UCSD-AML1 (cell line): Measurements from ENCODE around the gene HSBP1L1.

ENCODE experiments used
- DNase-seq: peaks from one replicate; lab custom pipeline; 2025; ENCODE audit not compliant: unreplicated experiment; lab: John Stamatoyannopoulos, UW

HSBP1L1 gene

DNA sequence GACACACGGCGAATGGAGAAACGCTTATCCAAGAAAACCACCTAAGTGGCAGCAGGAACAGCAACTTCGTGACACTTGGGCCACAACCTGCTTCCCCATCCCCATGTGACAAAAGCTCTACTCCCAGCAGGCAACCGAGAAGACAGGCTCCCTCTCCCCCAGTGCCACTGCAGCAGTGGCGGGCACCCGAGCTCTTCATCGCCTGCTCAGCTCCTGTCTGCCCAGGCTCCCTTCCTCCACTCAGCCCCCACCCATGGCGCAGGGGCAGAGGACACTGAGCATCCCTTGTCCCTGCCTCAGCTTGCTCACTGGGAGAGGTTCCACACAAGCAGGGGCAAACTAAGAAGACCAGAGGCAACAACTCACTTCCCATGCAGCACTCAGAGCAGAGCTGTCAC is 35.9 kb upstream of the HSBP1L1 start:
- DNase-seq, result no peak

DNA sequence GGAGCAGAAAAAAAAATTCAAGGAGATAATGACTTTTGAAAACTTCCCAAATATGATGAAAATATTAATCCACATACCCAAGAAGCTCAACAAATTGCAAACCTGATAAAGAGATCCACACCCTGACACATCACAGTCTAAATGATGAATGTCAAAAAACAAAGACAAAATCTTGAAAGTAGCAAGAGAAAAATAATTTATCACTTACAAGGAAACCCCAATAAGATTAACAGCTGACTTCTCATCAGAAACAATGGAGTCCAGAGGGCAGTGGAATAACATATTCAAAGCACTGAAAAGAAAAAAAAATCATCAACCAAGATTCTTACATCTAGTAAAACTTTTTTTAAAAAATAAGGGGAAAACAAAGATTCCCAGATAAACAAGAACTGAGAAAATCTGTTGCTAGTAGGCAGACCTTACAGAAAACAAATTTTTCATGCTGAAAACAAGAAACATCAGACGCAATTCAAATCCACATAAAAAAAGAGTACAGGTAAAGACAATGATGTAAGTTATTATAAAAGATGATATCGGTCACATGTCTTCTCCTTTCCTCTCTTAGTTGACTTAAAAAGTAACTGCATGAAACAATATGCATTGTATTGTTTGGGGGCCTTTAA is 34.3 kb upstream of the HSBP1L1 start:
- no peak for DNase-seq

DNA sequence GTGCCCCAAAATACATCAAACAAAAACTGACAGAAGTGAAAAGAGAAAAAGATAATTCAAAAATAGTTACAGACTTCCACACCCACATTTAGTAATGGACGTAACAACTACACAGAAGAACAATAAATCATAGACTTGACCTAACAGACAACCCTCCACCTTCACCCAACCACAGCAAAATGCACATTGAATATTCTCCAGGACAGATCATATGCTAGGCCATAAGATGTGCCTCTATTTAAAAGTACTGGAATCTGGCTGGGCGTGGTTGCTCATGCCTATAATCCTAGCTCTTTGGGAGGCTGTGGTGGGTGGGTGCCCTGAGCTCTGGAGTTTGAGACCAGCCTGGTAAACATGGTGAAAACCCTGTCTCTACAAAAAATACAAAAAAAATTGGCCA is 33.0 kb upstream of the HSBP1L1 start:
- no peak for DNase-seq

DNA sequence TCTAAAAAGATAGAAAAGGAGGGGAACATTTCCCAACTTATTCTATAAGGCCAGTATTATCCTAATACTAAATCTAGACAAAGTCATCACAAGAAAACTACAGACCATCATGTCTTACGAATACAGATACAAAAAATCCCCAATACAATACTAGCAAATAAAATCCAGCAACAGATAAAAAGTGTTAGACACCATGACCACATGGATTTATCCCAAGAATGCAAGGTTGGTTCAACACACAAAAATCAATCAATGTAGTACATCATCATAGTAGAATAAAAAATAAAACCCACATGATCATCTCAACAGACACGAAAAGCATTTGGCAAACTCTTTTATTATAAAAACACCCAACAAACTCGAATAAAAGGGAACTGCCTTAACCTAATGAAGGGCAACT is 31.5 kb upstream of the HSBP1L1 start:
- DNase-seq, result no peak

GRCh38 chr18:79933765-79934164 is 30.7 kb upstream of the HSBP1L1 start:
- no peak for DNase-seq

DNA sequence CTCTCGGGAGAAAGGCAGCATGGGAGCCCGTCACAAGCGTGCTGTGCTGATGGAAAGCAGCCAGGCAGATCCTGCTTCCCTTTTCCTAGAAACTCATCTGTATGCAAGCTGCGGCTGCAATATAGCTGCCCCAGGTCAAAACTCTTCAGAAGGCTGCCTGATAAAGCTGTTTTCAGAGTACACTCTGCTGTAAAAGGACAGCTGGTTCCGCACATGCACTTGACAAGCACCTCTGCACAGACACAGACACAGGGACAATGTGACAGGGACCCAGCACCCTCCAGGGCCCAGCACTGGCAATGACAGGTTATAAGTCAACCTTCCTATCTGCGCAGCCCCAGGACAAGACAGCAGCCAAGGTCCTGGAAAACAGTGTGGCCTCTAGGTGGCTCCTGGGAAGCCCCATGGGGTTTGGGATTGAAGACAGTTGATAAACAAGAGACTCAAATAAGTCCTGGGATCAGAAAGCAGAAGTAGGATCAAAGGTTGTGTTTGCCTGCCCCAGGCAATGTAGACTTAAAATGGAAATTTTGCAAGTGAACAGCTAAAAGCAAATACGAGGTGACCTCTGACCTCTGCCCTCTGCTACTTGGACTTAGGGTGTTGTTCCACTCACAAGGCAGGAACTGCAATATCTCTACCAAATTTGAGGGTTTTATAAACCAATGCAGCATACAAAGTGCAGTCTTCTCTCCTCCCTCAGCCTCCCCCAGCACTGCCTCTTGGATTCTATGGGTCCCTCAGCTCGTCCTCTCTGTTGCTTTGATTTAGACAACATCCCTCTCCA is 29.9 kb upstream of the HSBP1L1 start:
- DNase-seq, result no peak

DNA sequence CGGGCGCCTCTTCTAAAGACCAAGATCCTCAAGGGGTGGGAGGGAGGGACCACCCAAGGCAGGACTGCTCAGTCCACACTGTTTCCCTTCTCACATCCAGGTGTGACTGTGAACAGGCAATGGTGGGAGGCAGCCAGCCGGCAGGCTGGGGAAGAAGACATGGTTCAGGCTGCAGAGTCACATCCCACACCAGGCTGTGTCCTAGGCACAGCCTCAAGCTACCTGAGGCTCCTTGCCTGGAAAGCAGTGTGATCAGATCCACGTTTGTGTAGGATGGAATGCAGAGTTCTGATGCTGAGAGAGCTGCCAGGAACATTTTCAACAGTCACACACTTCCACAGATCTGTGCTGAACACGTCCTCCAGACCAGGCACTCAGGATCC is 29.4 kb upstream of the HSBP1L1 start:
- DNase-seq, result no peak

GRCh38 chr18:79935499-79935898 is 28.9 kb upstream of the HSBP1L1 start:
- DNase-seq, result no peak

- no peak for DNase-seq
Observed at GRCh38 chr18:79935925-79936324, 28.5 kb upstream of the HSBP1L1 start.

GRCh38 chr18:79936641-79937040 is 27.8 kb upstream of the HSBP1L1 start:
- DNase-seq, result no peak

GRCh38 chr18:79937103-79937860 is 27.2 kb upstream of the HSBP1L1 start:
- DNase-seq, result no peak

- DNase-seq, result no peak
Observed at GRCh38 chr18:79938196-79938595, 26.2 kb upstream of the HSBP1L1 start.

DNA sequence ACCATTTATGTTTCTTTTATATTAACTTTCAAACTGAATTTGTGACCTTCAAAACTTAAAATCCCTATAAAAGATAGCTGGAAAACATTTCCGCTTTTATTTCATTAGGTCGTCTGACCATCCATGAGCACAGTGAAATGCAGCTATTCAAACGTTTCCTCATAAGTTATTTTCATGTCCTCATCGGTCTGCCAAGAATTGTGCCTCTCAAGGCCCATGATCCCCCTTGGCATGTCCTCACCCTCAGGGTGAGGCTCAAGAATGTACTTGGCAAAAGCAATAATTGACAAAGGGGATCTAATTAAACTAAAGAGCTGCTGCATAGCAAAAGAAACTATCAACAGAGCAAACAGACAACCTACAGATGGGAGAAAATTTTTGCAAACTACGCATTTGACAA is 25.3 kb upstream of the HSBP1L1 start:
- no peak for DNase-seq

- no peak for DNase-seq
Observed at GRCh38 chr18:79940126-79940813, 24.2 kb upstream of the HSBP1L1 start.

GRCh38 chr18:79940814-79941472 is 23.5 kb upstream of the HSBP1L1 start:
- DNase-seq, result no peak

DNA sequence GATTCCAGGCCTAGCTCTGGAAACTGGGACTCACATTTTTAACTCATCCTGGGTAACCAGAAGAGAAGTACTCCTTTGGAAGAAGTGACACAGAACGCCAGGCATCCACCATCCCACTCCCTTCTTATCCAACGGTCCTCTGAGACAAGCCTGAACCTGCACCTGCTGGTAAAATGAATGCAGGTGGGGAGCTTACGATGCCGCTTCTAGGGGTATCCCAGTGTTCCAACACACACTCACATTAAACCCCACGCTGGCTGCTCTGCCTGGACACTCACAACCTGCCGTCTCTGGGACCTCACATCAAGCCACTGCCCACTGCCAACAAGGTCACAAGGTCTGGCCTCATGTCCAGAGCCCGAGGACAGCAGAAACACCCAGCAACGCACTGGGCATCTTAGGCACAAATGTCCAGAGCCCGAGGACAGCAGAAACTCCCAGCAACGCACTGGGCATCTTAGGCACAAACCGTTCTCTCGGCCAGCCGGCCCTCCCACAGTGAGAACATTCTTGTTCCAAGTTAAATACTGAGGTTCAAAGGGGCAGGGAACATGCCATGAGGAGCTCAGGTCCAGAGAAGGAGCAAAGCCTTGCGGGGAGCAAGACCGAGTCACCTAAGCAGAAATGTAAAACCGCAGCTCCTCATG is 22.8 kb upstream of the HSBP1L1 start:
- DNase-seq, result no peak

DNA sequence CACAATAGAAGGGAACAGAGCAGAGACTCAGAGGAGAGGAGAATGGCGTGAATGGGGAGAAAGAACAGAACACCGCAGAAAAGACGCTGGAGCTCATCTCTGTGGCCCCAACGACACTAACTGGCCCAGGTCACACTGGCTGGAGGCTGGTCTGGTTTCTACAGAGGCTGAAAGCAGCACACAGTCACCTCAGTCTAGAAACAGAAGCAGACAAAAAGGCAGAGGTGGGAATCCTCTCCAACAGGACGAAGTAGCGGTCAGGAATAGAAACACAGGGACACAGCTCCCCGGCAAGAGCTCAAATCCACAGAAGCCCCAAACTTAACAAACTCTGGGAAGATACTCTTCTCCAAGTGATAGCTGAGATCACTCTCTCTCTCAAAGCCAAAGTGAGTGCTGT is 22.2 kb upstream of the HSBP1L1 start:
- no peak for DNase-seq

- DNase-seq, result no peak
Observed at GRCh38 chr18:79942786-79943607, 21.4 kb upstream of the HSBP1L1 start.

DNA sequence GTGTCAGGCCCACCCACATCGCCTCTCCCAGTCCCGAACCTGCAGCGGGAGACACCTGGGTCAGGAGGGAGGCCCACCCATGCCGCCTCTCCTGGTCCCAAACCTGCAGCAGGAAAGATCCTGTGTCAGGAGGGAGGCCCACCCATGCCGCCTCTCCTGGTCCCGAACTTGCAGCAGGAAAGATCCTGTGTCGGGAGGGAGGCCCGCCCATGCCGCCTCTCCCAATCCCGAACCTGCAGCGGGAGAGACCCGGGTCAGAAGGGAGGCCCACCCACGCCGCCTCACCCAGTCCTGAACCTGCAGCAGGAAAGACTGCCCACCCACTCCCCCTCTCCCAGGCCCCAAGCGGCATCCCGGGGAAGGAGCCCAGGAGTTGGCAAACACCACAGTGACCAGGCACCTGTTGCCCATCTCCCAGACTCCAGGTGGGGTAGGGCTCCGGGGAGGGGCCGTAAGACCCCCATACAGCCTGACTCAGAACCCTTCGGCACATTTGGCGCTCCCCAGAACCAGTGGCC is 20.8 kb upstream of the HSBP1L1 start:
- DNase-seq, result no peak
